HG03175 (cell line): ENCODE results near the gene ARAP1.

ENCODE experiments used
- ATAC-seq: cut with Tn5 transposase; IDR thresholded peaks from one replicate; pipeline ENCODE4 v1.9.1; 2021; ENCODE audit warnings: mild to moderate bottlenecking, moderate library complexity; ENCODE audit not compliant: unreplicated experiment

ARAP1 gene

GRCh38 chr11:72642043-72642883, 109.9 kb downstream of the ARAP1 start:
- no peak for ATAC-seq

- no peak for ATAC-seq
Measured at GRCh38 chr11:72641522-72642042, 110.6 kb downstream of the ARAP1 start.

- no peak for ATAC-seq
Measured at GRCh38 chr11:72639502-72640375, 112.5 kb downstream of the ARAP1 start.

GRCh38 chr11:72637926-72638325, 114.3 kb downstream of the ARAP1 start:
- no peak for ATAC-seq

GRCh38 chr11:72637198-72637597, 115.0 kb downstream of the ARAP1 start:
- ATAC-seq: no peak

- no peak for ATAC-seq
Measured at GRCh38 chr11:72636376-72636775, 115.8 kb downstream of the ARAP1 start.

- no peak for ATAC-seq
Measured at GRCh38 chr11:72635933-72636332, 116.3 kb downstream of the ARAP1 start.

GRCh38 chr11:72635309-72635915, 116.8 kb downstream of the ARAP1 start:
- ATAC-seq: no peak
